MM.1S (cell line): ENCODE data around the gene VWA7.

Experiments used
- EZH2 ChIP-seq: fragments of 300-600 bp; sonication (generic); optimal IDR thresholded peaks from 2 replicates; pipeline ENCODE3; 2017; ENCODE audit warnings: low read depth, mild to moderate bottlenecking, antibody characterized with exemption, low read length, mixed read lengths
- TF ChIP-seq, protein P1 (sequence below): fragments of 300-600 bp; sonication (generic); IDR thresholded peaks from 2 replicates; pipeline ENCODE4 v1.5.1; 2016; ENCODE audit warnings: antibody characterized with exemption, low read length, mixed read lengths

DNA sequence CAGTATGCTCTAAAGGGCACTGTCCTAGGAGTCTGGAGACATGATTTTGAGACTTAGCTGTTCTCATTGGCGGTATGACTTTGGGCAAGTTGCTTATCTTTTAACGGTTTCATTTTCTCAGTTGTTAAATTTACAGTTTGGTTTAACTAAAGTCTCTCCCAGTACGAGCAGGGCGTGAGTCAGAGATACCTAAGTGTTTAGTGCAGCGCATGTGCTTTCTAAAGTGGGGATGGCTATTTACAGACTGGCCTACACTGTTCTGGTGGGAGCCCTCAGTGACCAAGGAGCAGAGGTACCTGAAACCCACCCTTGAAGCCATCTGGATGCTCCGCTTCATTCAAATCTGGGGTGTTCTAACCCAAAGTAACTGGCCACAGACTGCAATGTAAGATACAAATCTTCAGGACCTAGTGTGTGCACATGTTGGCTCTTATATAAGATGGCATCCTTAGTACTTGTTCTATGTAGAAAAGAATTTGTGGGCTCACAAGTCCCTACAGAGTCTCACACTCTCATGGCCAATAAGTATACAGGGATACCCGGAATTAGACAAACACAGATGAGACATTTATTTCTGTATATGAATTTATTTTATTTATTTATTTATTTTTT is 26.6 kb downstream of the VWA7 start:
- TF ChIP-seq EZH2, result no peak
- TF ChIP-seq, protein P1, sequence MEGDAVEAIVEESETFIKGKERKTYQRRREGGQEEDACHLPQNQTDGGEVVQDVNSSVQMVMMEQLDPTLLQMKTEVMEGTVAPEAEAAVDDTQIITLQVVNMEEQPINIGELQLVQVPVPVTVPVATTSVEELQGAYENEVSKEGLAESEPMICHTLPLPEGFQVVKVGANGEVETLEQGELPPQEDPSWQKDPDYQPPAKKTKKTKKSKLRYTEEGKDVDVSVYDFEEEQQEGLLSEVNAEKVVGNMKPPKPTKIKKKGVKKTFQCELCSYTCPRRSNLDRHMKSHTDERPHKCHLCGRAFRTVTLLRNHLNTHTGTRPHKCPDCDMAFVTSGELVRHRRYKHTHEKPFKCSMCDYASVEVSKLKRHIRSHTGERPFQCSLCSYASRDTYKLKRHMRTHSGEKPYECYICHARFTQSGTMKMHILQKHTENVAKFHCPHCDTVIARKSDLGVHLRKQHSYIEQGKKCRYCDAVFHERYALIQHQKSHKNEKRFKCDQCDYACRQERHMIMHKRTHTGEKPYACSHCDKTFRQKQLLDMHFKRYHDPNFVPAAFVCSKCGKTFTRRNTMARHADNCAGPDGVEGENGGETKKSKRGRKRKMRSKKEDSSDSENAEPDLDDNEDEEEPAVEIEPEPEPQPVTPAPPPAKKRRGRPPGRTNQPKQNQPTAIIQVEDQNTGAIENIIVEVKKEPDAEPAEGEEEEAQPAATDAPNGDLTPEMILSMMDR, result no peak
